NCI-H82 treated with DMSO at 0.1 percent for 48 hours (cell line): ENCODE measurements around the gene SPDEF.
A peak's percentile ranks its signal among the peaks of the same experiment; 100 is the strongest.

ENCODE experiments used
- DNase-seq: peaks from one replicate; lab custom pipeline; 2025; ENCODE audit not compliant: unreplicated experiment; lab: John Stamatoyannopoulos, UW

The SPDEF gene

GRCh38 chr6:34515473-34516387, 40.4 kb downstream of the SPDEF start:
- DNase-seq, result no peak

- DNase-seq, result no peak
These were observed 41.3 kb downstream of the SPDEF start for GRCh38 chr6:34514593-34515472.

GRCh38 chr6:34514112-34514511, 42.0 kb downstream of the SPDEF start:
- no peak for DNase-seq

- DNase-seq, result peak; percentile 95
These were observed 42.5 kb downstream of the SPDEF start for GRCh38 chr6:34513646-34514045.

- DNase-seq, result peak; percentile 11
These were observed 43.4 kb downstream of the SPDEF start for GRCh38 chr6:34512738-34513115.

- peak; percentile 67 for DNase-seq
These were observed 44.0 kb downstream of the SPDEF start for GRCh38 chr6:34511915-34512737.

- no peak for DNase-seq
These were observed 44.8 kb downstream of the SPDEF start for GRCh38 chr6:34511214-34511914.

GRCh38 chr6:34510299-34510698, 45.8 kb downstream of the SPDEF start:
- no peak for DNase-seq

GRCh38 chr6:34509782-34510181, 46.3 kb downstream of the SPDEF start:
- no peak for DNase-seq

GRCh38 chr6:34508425-34508824, 47.7 kb downstream of the SPDEF start:
- no peak for DNase-seq

- DNase-seq, result no peak
These were observed 49.4 kb downstream of the SPDEF start for GRCh38 chr6:34506718-34507117.

- no peak for DNase-seq
These were observed 58.7 kb downstream of the SPDEF start for GRCh38 chr6:34497411-34497810.

GRCh38 chr6:34496103-34496685, 59.9 kb downstream of the SPDEF start:
- no peak for DNase-seq

- DNase-seq, result no peak
These were observed 61.2 kb downstream of the SPDEF start for GRCh38 chr6:34494973-34495372.

GRCh38 chr6:34493344-34493743, 62.8 kb downstream of the SPDEF start:
- no peak for DNase-seq

GRCh38 chr6:34491091-34491430, 65.1 kb downstream of the SPDEF start:
- DNase-seq, result peak; percentile 48

GRCh38 chr6:34490390-34491090, 65.6 kb downstream of the SPDEF start:
- peak; percentile 60 for DNase-seq

GRCh38 chr6:34489207-34489805, 66.8 kb downstream of the SPDEF start:
- no peak for DNase-seq
